ENCODE results near the gene DHX29.

- TF ChIP-seq, protein P1, sequence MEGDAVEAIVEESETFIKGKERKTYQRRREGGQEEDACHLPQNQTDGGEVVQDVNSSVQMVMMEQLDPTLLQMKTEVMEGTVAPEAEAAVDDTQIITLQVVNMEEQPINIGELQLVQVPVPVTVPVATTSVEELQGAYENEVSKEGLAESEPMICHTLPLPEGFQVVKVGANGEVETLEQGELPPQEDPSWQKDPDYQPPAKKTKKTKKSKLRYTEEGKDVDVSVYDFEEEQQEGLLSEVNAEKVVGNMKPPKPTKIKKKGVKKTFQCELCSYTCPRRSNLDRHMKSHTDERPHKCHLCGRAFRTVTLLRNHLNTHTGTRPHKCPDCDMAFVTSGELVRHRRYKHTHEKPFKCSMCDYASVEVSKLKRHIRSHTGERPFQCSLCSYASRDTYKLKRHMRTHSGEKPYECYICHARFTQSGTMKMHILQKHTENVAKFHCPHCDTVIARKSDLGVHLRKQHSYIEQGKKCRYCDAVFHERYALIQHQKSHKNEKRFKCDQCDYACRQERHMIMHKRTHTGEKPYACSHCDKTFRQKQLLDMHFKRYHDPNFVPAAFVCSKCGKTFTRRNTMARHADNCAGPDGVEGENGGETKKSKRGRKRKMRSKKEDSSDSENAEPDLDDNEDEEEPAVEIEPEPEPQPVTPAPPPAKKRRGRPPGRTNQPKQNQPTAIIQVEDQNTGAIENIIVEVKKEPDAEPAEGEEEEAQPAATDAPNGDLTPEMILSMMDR (IDR thresholded peaks at IDR 0.05) = no peak
- TF ChIP-seq REST (IDR thresholded peaks at IDR 0.05; ENCODE audit: insufficient read depth in 1 of 2, low read depth in 2 of 2, low read length in 1 of 2) = no peak
- no peak for TF ChIP-seq POLR2AphosphoS5 (IDR thresholded peaks at IDR 0.05; ENCODE audit: low read depth, low read length)
- TF ChIP-seq TCF7L2 (IDR thresholded peaks at IDR 0.05; ENCODE audit: low read depth, low read length) = no peak
- TF ChIP-seq SIN3A (IDR thresholded peaks at IDR 0.05; ENCODE audit: borderline replicate concordance, insufficient read depth, low read depth, low read length) = no peak
These were observed 73.3 kb downstream of the DHX29 start for GRCh38 chr5:55234121-55234700.

Measured in Panc1 (cell line).